ENCODE results near the gene CXorf49.
"Not testable (repeated sequence)": the region's sequence is repeated elsewhere in the genome, so short reads cannot be mapped to it uniquely, and the experiment has no call there.

CXorf49 gene

GRCh38 chrX:71671043-71671780 is 46.9 kb downstream of the CXorf49 start:
- DNase-seq, result no peak

GRCh38 chrX:71669947-71670346 is 48.1 kb downstream of the CXorf49 start:
- not testable (repeated sequence) for DNase-seq

GRCh38 chrX:71669492-71669891 is 48.6 kb downstream of the CXorf49 start:
- no peak for DNase-seq

GRCh38 chrX:71668248-71668595 is 49.9 kb downstream of the CXorf49 start:
- no peak for DNase-seq

- DNase-seq, result no peak
Observed at GRCh38 chrX:71667328-71668247, 50.5 kb downstream of the CXorf49 start, which contains the start of gene LOC101059915. Gene LOC101059915, plus strand, starts transcription at chrX:71667546.

- no peak for DNase-seq
Observed at GRCh38 chrX:71666240-71667223, 51.6 kb downstream of the CXorf49 start.

- no peak for DNase-seq
Observed at GRCh38 chrX:71665747-71666146, 52.3 kb downstream of the CXorf49 start.

GRCh38 chrX:71664889-71665491 is 53.1 kb downstream of the CXorf49 start:
- no peak for DNase-seq
